Measurements from ENCODE around the gene CSGALNACT2.

- TF ChIP-seq POLR2A (IDR thresholded peaks at IDR 0.05; ENCODE audit: low read length) (no peak), GATA1 (IDR thresholded peaks at IDR 0.05; ENCODE audit: low read depth, low read length) (no peak)
Observed at GRCh38 chr10:43124574-43125273, 13.5 kb upstream of the CSGALNACT2 start.

All from erythroblast (primary cell).